Neural crest cell (in vitro differentiated cells): ENCODE measurements around the gene YIPF6. TPM values are rescaled to one million over a fixed set of nuclear protein-coding genes. Genes with fewer than 3 reads are reported as not detected.
A peak's percentile ranks its signal among the peaks of the same experiment; 100 is the strongest.

Source experiments
- DNase-seq: peaks from one replicate; pipeline ENCODE4 v3.0.0; 2021; ENCODE audit warnings: low read depth, mixed read lengths, low spot score
- H3K27ac Mint-ChIP-seq: one replicate; pipeline ENCODE4 v1.8.0; 2021; ENCODE audit warnings: mild to moderate bottlenecking, mixed read lengths; ENCODE audit not compliant: unreplicated experiment
- H3K27me3 Mint-ChIP-seq: 2 replicates; pipeline ENCODE4 v1.8.0; 2021; ENCODE audit warnings: low read depth, mild to moderate bottlenecking, mixed read lengths
- H3K36me3 Mint-ChIP-seq: 2 replicates; pipeline ENCODE4 v1.8.0; 2021; ENCODE audit warnings: low read depth, mild to moderate bottlenecking, mixed read lengths
- H3K4me1 Mint-ChIP-seq: 2 replicates; pipeline ENCODE4 v1.8.0; 2021; ENCODE audit warnings: mixed read lengths
- H3K4me3 Mint-ChIP-seq: one replicate; pipeline ENCODE4 v1.8.0; 2021; ENCODE audit warnings: mild to moderate bottlenecking, mixed read lengths
- H3K9me3 Mint-ChIP-seq: 2 replicates; pipeline ENCODE4 v1.8.0; 2021; ENCODE audit warnings: mixed read lengths
- total RNA-seq: library from RNA; stranded (reverse); gene quantifications from 2 replicates; pipeline ENCODE4 v1.2.1, GENCODE V29; 2021
- TF ChIP-seq, protein P1 (sequence below): fragments of 200-600 bp; sonication (generic); conservative IDR thresholded peaks from 2 replicates; pipeline ENCODE4 v1.5.0; 2021; ENCODE audit warnings: antibody characterized with exemption, mild to moderate bottlenecking

The YIPF6 gene
- total RNA-seq, 1 donor from 2014 or later = 37.4 TPM

DNA sequence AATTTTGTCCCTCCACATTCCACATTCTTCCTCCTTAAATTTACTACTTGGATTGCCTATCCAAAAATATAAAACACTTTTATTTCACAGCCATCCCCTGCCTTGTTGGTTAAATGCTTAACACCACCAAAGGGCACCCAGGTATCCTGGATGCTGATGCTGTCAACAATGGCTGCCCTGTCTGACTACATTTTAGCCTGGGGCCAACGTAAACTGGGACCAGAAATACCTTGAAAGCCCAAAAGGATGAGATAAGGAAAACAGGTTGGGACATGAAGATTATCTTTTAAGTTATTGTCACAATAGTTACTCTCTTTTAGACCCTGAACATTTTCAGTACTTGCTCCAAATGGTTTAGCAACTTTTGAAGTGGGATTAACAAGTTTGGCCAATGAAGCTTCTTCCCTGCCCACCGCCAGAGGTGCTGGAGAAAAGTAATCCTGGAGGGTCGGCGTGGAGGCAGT is 775 bp upstream of the YIPF6 start:
- H3K4me1 Mint-ChIP-seq = peaks cover 9% of the 10 kb centered on the region
- H3K36me3 Mint-ChIP-seq = no peaks in the 10 kb centered on the region
- no peaks in the 10 kb centered on the region for H3K9me3 Mint-ChIP-seq
- peaks cover 5% of the 10 kb centered on the region for H3K27me3 Mint-ChIP-seq
- TF ChIP-seq, protein P1, sequence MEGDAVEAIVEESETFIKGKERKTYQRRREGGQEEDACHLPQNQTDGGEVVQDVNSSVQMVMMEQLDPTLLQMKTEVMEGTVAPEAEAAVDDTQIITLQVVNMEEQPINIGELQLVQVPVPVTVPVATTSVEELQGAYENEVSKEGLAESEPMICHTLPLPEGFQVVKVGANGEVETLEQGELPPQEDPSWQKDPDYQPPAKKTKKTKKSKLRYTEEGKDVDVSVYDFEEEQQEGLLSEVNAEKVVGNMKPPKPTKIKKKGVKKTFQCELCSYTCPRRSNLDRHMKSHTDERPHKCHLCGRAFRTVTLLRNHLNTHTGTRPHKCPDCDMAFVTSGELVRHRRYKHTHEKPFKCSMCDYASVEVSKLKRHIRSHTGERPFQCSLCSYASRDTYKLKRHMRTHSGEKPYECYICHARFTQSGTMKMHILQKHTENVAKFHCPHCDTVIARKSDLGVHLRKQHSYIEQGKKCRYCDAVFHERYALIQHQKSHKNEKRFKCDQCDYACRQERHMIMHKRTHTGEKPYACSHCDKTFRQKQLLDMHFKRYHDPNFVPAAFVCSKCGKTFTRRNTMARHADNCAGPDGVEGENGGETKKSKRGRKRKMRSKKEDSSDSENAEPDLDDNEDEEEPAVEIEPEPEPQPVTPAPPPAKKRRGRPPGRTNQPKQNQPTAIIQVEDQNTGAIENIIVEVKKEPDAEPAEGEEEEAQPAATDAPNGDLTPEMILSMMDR = peak; percentile 25
- peak overlapping the region; percentile 92 for H3K4me3 Mint-ChIP-seq
- DNase-seq = no peak
- H3K27ac Mint-ChIP-seq = peak overlapping the region; percentile 97

DNA sequence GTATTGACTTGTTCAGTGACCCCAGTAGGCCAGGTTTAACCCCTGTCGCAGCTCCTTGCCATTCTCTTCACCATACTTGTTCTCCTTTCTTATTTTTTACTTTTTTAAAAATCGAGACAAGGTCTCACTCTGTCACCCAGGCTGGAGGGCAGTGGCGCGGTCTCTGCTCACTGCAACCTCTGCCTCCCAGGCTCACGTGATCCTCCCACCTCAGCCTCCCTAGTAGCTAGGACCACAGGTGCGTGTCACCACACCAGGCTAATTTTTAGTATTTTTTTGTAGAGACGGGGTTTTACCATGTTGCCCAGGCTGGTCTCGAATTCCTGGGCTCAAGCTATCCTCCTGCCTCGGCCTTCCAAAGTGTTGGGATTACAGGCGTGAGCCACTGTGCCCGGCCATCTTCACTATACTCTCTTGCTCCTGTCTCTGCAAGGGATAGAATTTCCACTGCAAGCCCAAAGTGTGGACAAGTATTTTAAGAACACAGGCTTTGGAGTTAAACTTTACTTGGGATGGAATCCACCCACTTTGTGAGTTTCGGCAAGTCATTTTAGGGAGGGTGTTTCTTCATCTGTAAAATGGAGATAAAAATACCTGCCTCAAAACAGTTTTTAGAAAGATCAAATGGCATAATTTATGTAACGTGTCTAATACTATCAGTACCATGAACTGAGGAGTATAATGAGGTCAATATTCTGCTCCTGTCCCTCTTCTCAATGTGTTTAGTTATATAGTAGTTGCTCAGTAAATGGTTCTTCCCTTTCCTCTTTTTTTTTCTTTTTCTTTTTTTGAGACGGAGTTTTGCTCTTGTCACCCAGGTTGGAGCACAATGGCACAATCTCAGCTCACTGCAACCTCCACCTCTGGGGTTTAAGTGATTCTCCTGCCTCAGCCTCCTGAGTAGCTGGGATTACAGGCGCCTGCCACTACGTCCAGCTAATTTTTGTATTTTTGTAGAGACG is 973 bp downstream of the YIPF6 start:
- TF ChIP-seq, protein P1 = no peak
- Mint-ChIP-seq H3K4me3 (peak overlapping the region; percentile 92), H3K9me3 (no peaks in the 10 kb centered on the region)

DNA sequence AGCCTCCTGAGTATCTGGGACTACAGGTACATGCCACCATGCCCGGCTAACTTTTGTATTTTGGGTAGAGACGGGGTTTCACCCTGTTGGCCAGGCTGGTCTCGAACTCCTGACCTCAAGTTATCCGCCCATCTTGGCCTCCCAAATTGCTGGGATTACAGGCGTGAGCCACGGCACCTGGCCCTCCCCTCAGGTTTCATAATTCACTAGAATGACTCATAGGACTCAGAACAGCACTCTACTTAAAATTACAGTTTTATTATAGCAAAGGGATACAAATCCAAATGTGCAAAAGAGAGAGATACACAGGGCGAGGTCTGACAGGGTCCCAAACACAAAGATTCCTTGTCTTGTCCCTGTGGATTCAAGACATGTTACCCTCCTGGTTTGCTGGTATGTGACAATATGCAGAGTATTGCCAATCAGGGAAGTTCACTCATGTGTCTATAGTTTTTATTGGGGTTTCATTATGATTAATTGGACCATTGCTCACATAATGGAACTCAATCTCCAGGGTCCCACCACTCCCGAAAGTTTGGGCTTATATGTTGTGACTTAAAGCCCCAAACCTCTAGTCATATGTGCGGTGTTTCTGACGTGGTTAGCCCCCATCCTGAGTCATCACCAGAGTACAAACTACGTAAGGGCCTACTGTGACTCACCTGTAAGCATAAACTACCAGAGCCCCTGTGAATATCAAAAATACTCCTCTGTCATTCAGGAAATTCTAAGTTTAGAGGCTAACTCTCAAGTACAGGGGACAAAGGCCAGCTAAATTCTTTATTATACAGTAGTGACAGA is 5.2 kb downstream of the YIPF6 start:
- Mint-ChIP-seq H3K36me3 (no peaks in the 10 kb centered on the region), H3K27ac (no peak overlapping the region), H3K9me3 (no peaks in the 10 kb centered on the region), H3K27me3 (no peaks in the 10 kb centered on the region), H3K4me3 (no peak overlapping the region), H3K4me1 (peaks cover 10% of the 10 kb centered on the region)
- DNase-seq = no peak
- TF ChIP-seq, protein P1 = no peak

More for the DNA sequence above, 973 bp downstream of the YIPF6 start:
- H3K4me1 Mint-ChIP-seq = peaks cover 9% of the 10 kb centered on the region
- H3K27ac Mint-ChIP-seq = peak overlapping the region; percentile 97
- DNase-seq = no peak
- no peaks in the 10 kb centered on the region for H3K36me3 Mint-ChIP-seq
- H3K27me3 Mint-ChIP-seq = no peaks in the 10 kb centered on the region

DNA sequence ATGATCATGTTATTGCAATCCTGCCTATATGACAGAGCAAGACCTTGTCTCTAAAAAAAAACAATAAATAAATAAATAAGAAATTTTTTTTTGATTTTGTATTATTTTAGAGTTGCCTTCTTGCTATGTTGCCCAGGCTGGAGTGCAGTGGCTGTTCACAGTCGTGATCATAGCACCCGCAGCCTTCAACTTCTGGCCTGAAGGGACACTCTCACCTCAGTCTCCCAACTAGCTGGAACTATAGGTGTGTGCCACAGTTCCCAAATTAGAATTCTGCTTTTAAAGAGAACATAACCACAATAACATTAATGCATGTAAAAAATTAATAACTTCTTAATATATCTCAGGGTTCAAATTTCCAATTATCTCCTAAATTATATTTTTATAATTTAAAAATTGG is 7.8 kb downstream of the YIPF6 start:
- no peaks in the 10 kb centered on the region for H3K27me3 Mint-ChIP-seq
- TF ChIP-seq, protein P1 = no peak
- peaks cover 15% of the 10 kb centered on the region for H3K4me1 Mint-ChIP-seq
- H3K4me3 Mint-ChIP-seq = no peak overlapping the region
- DNase-seq = no peak
- H3K9me3 Mint-ChIP-seq = no peaks in the 10 kb centered on the region
- H3K36me3 Mint-ChIP-seq = no peaks in the 10 kb centered on the region
- no peak overlapping the region for H3K27ac Mint-ChIP-seq

DNA sequence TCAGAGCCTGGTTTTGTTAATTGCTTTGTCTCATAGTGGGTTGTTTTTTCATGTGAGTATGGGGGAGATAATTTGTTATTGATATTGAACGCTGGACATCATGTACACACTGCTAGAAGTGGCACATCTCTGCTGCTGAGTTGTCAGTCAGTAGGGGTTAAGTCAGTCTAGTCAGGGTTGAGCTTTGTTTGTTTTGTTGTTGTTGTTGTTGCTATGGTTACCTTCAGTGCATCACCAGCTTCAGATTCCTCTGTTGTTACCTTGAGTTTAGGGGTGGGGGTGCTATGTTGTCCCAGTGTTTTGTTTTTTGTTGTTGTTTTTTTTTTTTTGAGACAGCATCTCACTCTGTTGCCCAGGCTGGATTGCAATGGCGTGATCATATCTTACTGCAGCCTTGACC is 9.9 kb downstream of the YIPF6 start:
- H3K27ac Mint-ChIP-seq = no peak overlapping the region
- H3K4me1 Mint-ChIP-seq = peaks cover 11% of the 10 kb centered on the region
- no peak overlapping the region for H3K4me3 Mint-ChIP-seq
- no peaks in the 10 kb centered on the region for H3K27me3 Mint-ChIP-seq
- no peaks in the 10 kb centered on the region for H3K9me3 Mint-ChIP-seq
- no peaks in the 10 kb centered on the region for H3K36me3 Mint-ChIP-seq
- TF ChIP-seq, protein P1 = no peak
- no peak for DNase-seq
